SK-N-SH (cell line): ENCODE measurements around the gene ZNF474. TPM values are rescaled to one million over a fixed set of nuclear protein-coding genes. Genes with fewer than 3 reads are reported as not detected.

Experiments
- CTCF ChIA-PET: fragments of 300-600, 350-600 bp; formaldehyde crosslinking; extraction: SDS; loops from one replicate; lab custom pipeline; 2021; lab: Yijun Ruan, JAX
- POLR2A ChIA-PET: fragments of 350-600 bp; sonication (Branson Sonifier 250); formaldehyde crosslinking; extraction: SDS; loops from one replicate; lab custom pipeline; 2020; ENCODE audit warnings: antibody characterized with exemption, inconsistent platforms; lab: Yijun Ruan, JAX
- DNase-seq: peaks from one replicate; pipeline ENCODE4 v3.0.0; 2012
- H2AFZ ChIP-seq: fragments of 200-600 bp; sonication (generic); 2 replicates; pipeline ENCODE4 v1.8.1; 2016; ENCODE audit warnings: antibody characterized with exemption, mild to moderate bottlenecking, low read depth
- H3F3A ChIP-seq: fragments of 200-600 bp; sonication (generic); replicated peaks from 2 replicates; pipeline ENCODE3; 2016; ENCODE audit warnings: antibody characterized with exemption, mild to moderate bottlenecking; ENCODE audit not compliant: insufficient read depth
- H3K27ac ChIP-seq, 2 experiments: fragments of 200-500 bp in 1 of 2; fragments of 200-600 bp in 1 of 2; sonication (Bioruptor generic) in 1 of 2; sonication (generic), shearing (Covaris generic) in 1 of 2; 2 replicates each; pipeline versions ENCODE4 v1.5.1 to v1.6.1; 2014 to 2016; ENCODE audit warnings: low read depth in 2 of 2, inconsistent platforms in 1 of 2, low read length in 1 of 2, mild to moderate bottlenecking in 1 of 2, mixed read lengths in 1 of 2
- H3K27me3 ChIP-seq: fragments of 200-600 bp; sonication (generic), shearing (Covaris generic); 2 replicates; pipeline ENCODE4 v1.6.1; 2016; ENCODE audit warnings: mixed run types; ENCODE audit not compliant: insufficient read depth
- H3K36me3 ChIP-seq, 2 experiments: fragments of 200-500 bp in 1 of 2; fragments of 200-600 bp in 1 of 2; sonication (Bioruptor generic) in 1 of 2; sonication (generic) in 1 of 2; replicated peaks in 1 of 2; 2 replicates each; pipeline versions ENCODE3 to v1.5.1; 2014 to 2016; ENCODE audit warnings: low read length in 1 of 2, mild to moderate bottlenecking in 1 of 2; ENCODE audit not compliant: insufficient read depth in 2 of 2, control insufficient read depth in 1 of 2
- H3K4me1 ChIP-seq, 2 experiments: fragments of 200-500 bp in 1 of 2; fragments of 200-600 bp in 1 of 2; sonication (Bioruptor generic) in 1 of 2; sonication (generic), shearing (Covaris generic) in 1 of 2; 2 replicates each; pipeline versions ENCODE4 v1.5.1 to v1.6.1; 2014 to 2016; ENCODE audit warnings: low read depth in 1 of 2, low read length in 1 of 2, mixed run types in 1 of 2; ENCODE audit not compliant: insufficient read depth in 2 of 2, control insufficient read depth in 1 of 2
- H3K4me2 ChIP-seq: fragments of 200-600 bp; sonication (generic), shearing (Covaris generic); 2 replicates; pipeline ENCODE4 v1.6.1; 2017; ENCODE audit warnings: mixed run types
- H3K4me3 ChIP-seq, 2 experiments: fragments of 200-500 bp in 1 of 2; fragments of 200-600 bp in 1 of 2; sonication (Bioruptor generic) in 1 of 2; sonication (generic), shearing (Covaris generic) in 1 of 2; 2 replicates each; pipeline versions ENCODE4 v1.5.1 to v1.8.1; 2014 to 2016; ENCODE audit warnings: low read depth in 2 of 2, inconsistent platforms in 1 of 2, low read length in 1 of 2, mild to moderate bottlenecking in 1 of 2, mixed read lengths in 1 of 2, moderate library complexity in 1 of 2
- H3K79me2 ChIP-seq: fragments of 200-600 bp; sonication (generic); 2 replicates; pipeline ENCODE4 v1.8.1; 2017; ENCODE audit warnings: mild to moderate bottlenecking; ENCODE audit not compliant: insufficient read depth
- H3K9ac ChIP-seq: fragments of 200-600 bp; sonication (generic); 2 replicates; pipeline ENCODE4 v1.6.1; 2017; ENCODE audit warnings: mixed run types
- H3K9me2 ChIP-seq: fragments of 200-600 bp; sonication (generic); 2 replicates; pipeline ENCODE4 v1.6.1; 2017; ENCODE audit warnings: mixed run types
- H3K9me3 ChIP-seq: fragments of 200-600 bp; sonication (generic); 2 replicates; pipeline ENCODE4 v1.6.1; 2017; ENCODE audit warnings: mixed run types, mild to moderate bottlenecking, moderate library complexity
- H4K20me1 ChIP-seq: fragments of 200-600 bp; sonication (generic); 2 replicates; pipeline ENCODE4 v1.6.1; 2017; ENCODE audit warnings: mild to moderate bottlenecking, mixed run types; ENCODE audit not compliant: insufficient read depth
- EZH2phosphoT487 ChIP-seq: fragments of 200-600 bp; sonication (generic); IDR thresholded peaks from 2 replicates; pipeline ENCODE4 v1.6.1; 2017; ENCODE audit warnings: low read depth, mixed run types, mild to moderate bottlenecking, antibody characterized with exemption, moderate library complexity, borderline replicate concordance
- FOXM1 ChIP-seq: IDR thresholded peaks from 2 replicates; pipeline ENCODE4 v1.4.0; 2012; ENCODE audit warnings: low read depth, mild to moderate bottlenecking
- GABPA ChIP-seq: IDR thresholded peaks from 2 replicates; pipeline ENCODE4 v1.4.0; 2012; ENCODE audit warnings: low read depth, mild to moderate bottlenecking
- IRF3 ChIP-seq: fragments of 150-350 bp; IDR thresholded peaks from 2 replicates; pipeline ENCODE4 v1.6.1; 2016; ENCODE audit warnings: mild to moderate bottlenecking, low read depth, low read length
- MEF2A ChIP-seq: IDR thresholded peaks from 2 replicates; pipeline ENCODE4 v1.4.0; 2012; ENCODE audit warnings: low read depth, borderline replicate concordance
- RAD21 ChIP-seq: IDR thresholded peaks from 2 replicates; pipeline ENCODE4 v1.6.1; 2012; ENCODE audit warnings: mild to moderate bottlenecking, low read length
- RCOR1 ChIP-seq: fragments of 150-350 bp; IDR thresholded peaks from 2 replicates; pipeline ENCODE4 v1.6.1; 2017; ENCODE audit warnings: antibody characterized with exemption, low read length
- REST ChIP-seq: IDR thresholded peaks from 2 replicates; pipeline ENCODE4 v1.6.1; 2012; ENCODE audit warnings: mild to moderate bottlenecking, low read depth, low read length, moderate library complexity
- RXRA ChIP-seq: IDR thresholded peaks from 2 replicates; pipeline ENCODE4 v1.4.0; 2012; ENCODE audit warnings: low read depth, mild to moderate bottlenecking, borderline replicate concordance
- SIN3A ChIP-seq: IDR thresholded peaks from 2 replicates; pipeline ENCODE4 v1.6.1; 2012; ENCODE audit warnings: low read depth, mild to moderate bottlenecking, low read length, moderate library complexity, borderline replicate concordance
- SMC3 ChIP-seq: IDR thresholded peaks from 2 replicates; pipeline ENCODE4 v1.6.1; 2012; ENCODE audit warnings: low read depth, low read length, improper control_type of control experiment
- USF2 ChIP-seq: fragments of 150-350 bp; IDR thresholded peaks from 2 replicates; pipeline ENCODE4 v1.6.1; 2017; ENCODE audit warnings: antibody characterized with exemption, low read length, low read depth, borderline replicate concordance
- polyA plus RNA-seq, 3 experiments: library from polyadenylated mRNA; depleted of rRNA; stranded (reverse); fragments of >200 nt; gene quantifications; 2 replicates each; pipeline ENCODE4 v1.2.3, GENCODE V29; 2012

ZNF474 gene
- polyA plus RNA-seq, 1 of the 3 experiments (the other 2 are of a cell fraction), result 0.08 TPM

GRCh38 chr5:122163121-122164069, 34.0 kb downstream of the ZNF474 start (continued):
- no peak for TF ChIP-seq IRF3
- no peak for TF ChIP-seq FOXM1
- TF ChIP-seq GABPA, result no peak
- no peak for TF ChIP-seq EZH2phosphoT487

GRCh38 chr5:122164070-122164435, 34.7 kb downstream of the ZNF474 start:
- H3K27me3 ChIP-seq, result no peaks in the 10 kb centered on the region
- ChIA-PET POLR2A (no interaction called here), CTCF (interaction anchor here (1.8 kb wide), 1 partner anchor 12 kb away, joined by 4 read pairs; no protein-coding TSS in a partner anchor)
- no peaks in the 10 kb centered on the region for H3K36me3 ChIP-seq
- no peak overlapping the region; a peak in 1 of 4 replicates for H3K4me3 ChIP-seq
- no peak for TF ChIP-seq REST
- TF ChIP-seq RAD21, result no peak
- TF ChIP-seq MEF2A, result no peak
- TF ChIP-seq USF2, result no peak
- TF ChIP-seq SMC3, result no peak
- TF ChIP-seq SIN3A, result no peak
- no peak for TF ChIP-seq RCOR1
- TF ChIP-seq RXRA, result 0 out of 2 replicates have a peak, but pooled peaks have one; percentile 1
- TF ChIP-seq, all 33 proteins: peak for 1
- Histone ChIP-seq H2AFZ (no peak overlapping the region), H3K9me3 (no peaks in the 10 kb centered on the region), H3K79me2 (no peaks in the 10 kb centered on the region), H3K4me2 (peak overlapping the region; percentile 56), H3K9me2 (no peaks in the 10 kb centered on the region), H3K4me1 (peaks cover 7 to 31% of the 10 kb centered on the region in 2 experiments), H3K27ac (peak overlapping the region; percentile 75 to 96), H3K9ac (peak overlapping the region; percentile 60), H4K20me1 (no peaks in the 10 kb centered on the region), H3F3A (peaks cover 25% of the 10 kb centered on the region)
- DNase-seq, result no peak
